ENCODE measurements around the gene TINAGL1. TPM values are rescaled to one million over a fixed set of nuclear protein-coding genes. Genes with fewer than 3 reads are reported as not detected.
"Not testable (repeated sequence)": the region's sequence is repeated elsewhere in the genome, so short reads cannot be mapped to it uniquely, and the experiment has no call there.

The TINAGL1 gene
- polyA plus RNA-seq, 3 donors, result 45.5 to 51.5 (median 47.4) TPM

GRCh38 chr1:31581821-31582810, 5.8 kb downstream of the TINAGL1 start:
- no peak for DNase-seq

DNA sequence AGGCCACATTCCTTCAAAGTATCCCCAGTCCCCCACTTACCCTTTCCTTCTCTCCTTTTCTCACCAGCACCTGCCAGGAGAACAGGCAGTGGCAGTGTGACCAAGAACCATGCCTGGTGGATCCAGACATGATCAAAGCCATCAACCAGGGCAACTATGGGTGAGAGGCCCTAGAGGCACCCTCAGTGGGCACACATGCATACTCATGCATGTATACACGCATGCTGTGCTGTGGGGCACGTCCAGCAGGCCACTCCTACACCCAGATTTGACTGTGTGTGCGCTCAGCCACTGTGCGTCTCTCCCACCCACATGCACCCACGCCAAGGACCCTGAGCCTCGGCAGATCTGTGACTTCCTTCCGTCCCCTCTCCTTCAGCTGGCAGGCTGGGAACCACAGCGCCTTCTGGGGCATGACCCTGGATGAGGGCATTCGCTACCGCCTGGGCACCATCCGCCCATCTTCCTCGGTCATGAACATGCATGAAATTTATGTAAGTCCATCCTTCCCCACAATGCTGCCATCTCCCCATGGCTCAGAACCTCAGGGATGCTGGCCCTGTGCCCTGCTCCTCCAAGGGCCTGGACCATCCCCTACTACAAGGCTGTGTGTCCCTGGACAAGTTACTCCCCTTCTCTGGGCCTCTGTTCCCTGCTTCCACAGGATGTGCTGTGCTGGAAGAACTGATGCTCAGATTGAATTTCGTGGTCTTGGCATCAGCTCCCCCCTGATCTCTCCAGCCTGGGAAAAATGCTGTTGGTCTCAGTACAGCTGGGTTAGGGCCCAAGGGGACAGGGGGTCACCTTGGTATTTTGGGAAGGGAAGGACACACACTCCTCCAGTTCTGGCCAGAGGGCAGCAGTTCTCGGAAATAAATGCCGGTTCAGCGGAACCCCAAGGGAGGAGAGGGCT, 7.0 kb downstream of the TINAGL1 start:
- no peak for DNase-seq

- peak; percentile 85 for DNase-seq
These were observed 7.9 kb downstream of the TINAGL1 start for GRCh38 chr1:31583995-31584868.

GRCh38 chr1:31584869-31585735, 8.8 kb downstream of the TINAGL1 start:
- DNase-seq, result no peak

DNA sequence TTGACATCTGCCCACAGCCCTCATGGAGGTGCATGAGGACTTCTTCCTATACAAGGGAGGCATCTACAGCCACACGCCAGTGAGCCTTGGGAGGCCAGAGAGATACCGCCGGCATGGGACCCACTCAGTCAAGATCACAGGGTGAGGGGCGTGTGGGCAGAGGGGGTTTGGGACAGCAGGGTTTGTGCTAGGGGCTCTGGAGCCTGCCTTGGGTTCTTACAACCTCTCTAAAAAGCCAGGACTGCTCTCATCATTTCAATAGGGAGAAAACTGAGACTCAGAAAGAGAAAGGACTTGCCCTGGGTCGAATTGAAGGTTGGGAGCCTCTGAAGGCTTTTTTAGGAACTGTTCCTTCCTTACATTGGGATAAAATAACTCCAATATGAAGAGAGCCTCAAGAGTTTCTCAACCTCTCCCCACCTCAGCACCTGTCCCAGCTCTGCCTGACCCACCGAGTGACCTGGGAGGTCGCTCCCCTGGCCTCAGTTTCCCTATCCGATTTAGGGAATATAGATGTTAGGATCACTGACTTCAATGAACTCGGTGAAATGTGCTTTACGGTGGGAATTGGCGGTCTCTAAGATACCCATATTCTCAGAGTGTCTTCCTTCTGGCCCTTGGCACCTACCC, 9.5 kb downstream of the TINAGL1 start:
- no peak for DNase-seq

GRCh38 chr1:31586376-31587327, 10.3 kb downstream of the TINAGL1 start:
- DNase-seq, result no peak

GRCh38 chr1:31587328-31587699, 11.0 kb downstream of the TINAGL1 start:
- not testable (repeated sequence) for DNase-seq

DNA sequence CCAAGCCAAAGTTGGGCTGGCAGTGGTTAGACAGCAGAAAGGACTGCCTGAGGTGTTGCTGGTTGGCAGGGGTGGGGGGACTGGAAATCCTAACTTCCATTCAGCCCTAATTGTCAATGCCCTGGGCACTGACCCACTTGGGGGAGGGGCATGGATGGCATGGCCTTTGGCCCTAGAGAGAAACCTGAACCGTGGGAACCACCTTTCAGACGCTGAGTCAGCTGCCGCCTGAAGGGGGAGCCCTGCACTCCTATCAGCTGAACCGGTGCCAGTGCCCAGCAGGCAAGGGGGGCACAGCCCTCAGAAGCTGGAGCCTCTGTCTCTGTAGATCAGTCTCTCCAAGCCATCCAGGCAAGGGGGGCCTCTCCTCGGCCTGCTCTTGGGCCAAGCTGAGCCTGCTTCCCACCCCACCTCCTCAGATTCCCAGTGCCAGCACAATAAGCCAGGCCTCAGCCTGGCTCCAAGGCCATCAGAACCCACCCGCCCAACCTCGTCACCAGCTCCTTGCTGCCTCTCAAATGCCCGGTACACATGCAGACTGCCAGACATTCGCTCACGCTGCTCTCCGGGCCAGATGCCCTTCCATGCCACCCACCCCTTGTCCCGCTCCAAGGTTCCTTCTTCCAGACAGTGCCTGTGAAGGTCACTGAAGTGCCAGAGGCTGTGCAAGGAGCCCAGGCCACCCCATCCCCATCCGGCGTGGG, 11.6 kb downstream of the TINAGL1 start:
- DNase-seq, result no peak

DNA sequence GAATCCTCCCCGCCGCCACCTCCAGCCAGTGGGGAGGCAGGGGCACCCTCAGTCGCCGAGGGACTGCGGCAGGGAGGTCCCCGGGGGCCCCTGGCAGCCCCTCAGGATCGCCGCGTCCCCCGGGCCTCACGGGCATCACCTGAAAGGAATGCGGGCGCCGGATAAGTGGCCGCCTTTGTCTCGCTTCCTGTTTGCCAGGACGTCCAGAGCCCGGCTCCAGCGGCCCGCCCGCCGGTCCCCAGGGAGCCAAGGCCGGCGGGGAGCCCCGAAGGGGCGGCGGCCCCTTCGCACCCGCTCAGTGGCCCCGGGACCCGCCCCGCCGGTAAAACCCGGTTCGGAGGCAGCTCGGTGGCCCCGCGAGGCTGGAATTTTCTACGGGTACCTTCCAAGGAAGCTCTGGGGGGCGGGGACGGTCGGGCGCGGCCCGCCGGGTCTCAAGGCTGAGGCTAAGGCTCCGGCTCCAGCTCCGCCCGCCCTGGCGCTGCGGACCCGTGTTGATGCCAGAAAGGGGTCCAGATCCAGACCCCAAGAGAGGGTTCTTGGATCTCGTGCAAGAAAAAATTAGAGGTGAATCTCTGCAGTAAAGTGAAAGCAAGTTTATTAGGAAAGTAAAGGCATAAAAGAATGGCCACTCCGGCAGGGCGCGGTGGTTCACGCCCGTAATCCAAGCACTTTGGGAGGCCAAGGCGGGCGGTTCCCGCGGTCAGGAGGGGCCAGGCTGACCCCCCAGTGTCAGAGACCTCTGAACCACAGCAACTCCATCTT, 12.6 kb downstream of the TINAGL1 start:
- no peak for DNase-seq

DNA sequence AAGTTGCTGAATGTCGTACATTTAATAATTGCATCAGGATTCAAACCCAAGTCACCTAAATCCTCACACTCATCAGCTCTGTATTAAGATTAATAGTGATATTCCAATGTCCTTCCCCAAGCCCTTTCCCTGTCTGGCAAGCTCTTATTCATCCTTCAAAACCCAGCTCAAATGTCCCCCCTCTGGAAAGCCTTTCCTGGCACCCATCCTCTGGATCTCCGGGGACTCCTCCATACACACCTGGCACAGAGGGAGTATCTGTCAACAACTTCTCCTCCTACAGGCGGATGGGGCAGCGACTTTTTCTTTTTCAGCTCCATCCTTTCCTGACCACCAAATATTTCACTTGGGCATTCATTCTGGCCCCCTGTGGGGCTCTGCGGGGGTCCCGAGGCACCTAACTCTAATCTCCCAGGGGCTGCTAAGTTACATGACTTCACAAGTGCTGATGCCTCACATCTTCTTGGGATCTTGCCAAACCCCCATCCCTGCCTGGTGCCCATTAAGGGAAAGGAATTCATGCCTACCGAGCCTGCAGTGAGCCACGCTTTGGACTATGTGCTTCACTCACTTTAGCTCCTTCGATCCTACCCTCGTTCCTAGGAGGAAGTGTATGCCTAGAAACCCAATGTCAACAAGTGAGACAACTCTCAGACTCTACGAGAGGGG, 15.2 kb downstream of the TINAGL1 start:
- DNase-seq, result no peak

DNA sequence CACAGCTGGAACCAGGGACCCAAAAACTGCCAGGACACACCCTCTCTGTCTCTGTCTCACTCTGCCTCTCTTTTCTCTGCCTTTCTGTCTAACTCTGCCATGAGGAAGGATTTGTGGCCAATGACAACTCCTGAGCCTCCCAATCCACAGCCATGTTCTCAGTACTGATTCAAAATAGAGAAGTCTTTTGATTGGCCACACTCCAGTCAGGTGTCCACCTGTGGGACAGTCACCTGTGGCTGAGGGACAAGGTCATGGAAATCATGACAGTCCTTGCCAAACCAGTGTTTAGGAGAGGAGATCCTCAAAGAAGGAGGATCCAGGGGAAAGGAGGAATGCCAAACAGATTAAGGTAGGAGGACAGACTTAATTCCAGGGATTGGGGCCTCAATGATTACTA, 15.8 kb downstream of the TINAGL1 start:
- no peak for DNase-seq

DNA sequence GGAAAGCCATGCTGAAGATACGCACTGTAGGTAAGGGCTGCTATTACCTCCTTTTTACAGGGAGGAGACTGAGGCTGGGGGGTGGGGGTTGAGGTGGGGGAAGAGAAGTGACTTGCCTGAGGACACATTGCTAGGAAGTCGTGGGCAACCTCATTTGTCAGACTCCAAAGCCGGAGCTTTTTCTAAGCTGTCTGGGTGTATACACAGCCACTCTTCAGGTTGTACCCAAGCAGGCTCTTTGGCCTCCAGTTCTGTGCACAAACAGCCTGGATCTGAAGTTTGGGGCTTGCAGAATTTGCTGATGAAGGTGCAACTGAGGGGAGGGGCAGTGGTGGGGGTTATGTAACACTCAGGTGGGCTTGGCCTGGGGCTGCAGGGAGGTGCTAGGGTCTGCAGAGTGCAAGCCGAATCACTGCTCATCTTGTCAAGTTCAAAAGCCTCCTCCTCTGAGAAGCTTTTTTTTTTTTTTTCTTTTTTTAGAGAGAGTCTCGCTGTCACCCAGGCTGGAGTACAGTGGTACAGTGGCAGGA, 16.9 kb downstream of the TINAGL1 start:
- DNase-seq, result no peak

GRCh38 chr1:31593770-31594632, 17.7 kb downstream of the TINAGL1 start:
- no peak for DNase-seq

GRCh38 chr1:31595836-31596736, 19.8 kb downstream of the TINAGL1 start:
- no peak for DNase-seq

DNA sequence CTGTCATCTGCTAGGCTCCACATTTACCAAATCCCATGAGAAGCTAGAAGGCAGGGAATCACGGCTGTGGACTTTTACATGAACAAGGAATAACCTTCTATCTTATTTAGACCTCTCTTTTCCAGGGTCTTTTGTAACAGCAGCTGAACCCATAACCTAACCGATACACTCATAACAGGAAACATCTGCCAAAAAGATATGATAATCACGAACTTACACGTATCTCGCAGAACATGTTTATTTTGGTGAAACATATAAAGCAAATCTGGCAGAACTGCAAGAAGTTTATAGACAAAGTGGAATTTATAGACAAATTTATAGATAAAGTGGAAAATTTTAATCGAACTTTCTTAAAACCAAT, 20.4 kb downstream of the TINAGL1 start:
- no peak for DNase-seq

Data from renal pelvis (tissue), 4 donors.